Measurements from ENCODE around the gene RAD50. TPM values are rescaled to one million over a fixed set of nuclear protein-coding genes. Genes with fewer than 3 reads are reported as not detected.

The RAD50 gene
- polyA plus RNA-seq, 3 donors, result 6.3 to 10.1 (median 8.5) TPM

- H3K27ac ChIP-seq (ENCODE audit: low read depth, low read length), result no peak overlapping the region
- WGBS, 3 donors, result 4 to 7% (median 4%) methylated on average over 73 to 92 of the region's 92 CpGs
These were observed 99.3 kb downstream of the RAD50 start for GRCh38 chr5:132655821-132656773.

- H3K27ac ChIP-seq (ENCODE audit: low read depth, low read length), result no peak overlapping the region
- 57 to 70% (median 62%) methylated on average over 12 of the region's 12 CpGs for WGBS, 3 donors
These were observed 100.1 kb downstream of the RAD50 start for GRCh38 chr5:132656774-132657355.

GRCh38 chr5:132657676-132658380, 101.1 kb downstream of the RAD50 start, which contains the start of gene IL13:
Gene IL13 (plus strand): TSS chr5:132658173. CDS start chr5:132658187, 14 bp downstream.
- WGBS, 3 donors, result 95 to 98% (median 96%) methylated on average over 12 of the region's 12 CpGs
- H3K27ac ChIP-seq (ENCODE audit: low read depth, low read length), result no peak within 1 kb of the TSS

GRCh38 chr5:132658381-132659302, 101.9 kb downstream of the RAD50 start:
- H3K27ac ChIP-seq (ENCODE audit: low read depth, low read length), result no peak overlapping the region
- 90 to 94% (median 93%) methylated on average over 9 of the region's 9 CpGs for WGBS, 3 donors

- 93 to 94% (median 94%) methylated on average over 23 of the region's 23 CpGs for WGBS, 3 donors
- H3K27ac ChIP-seq (ENCODE audit: low read depth, low read length), result no peak overlapping the region
These were observed 103.1 kb downstream of the RAD50 start for GRCh38 chr5:132659598-132660493.

- no peak overlapping the region for H3K27ac ChIP-seq (ENCODE audit: low read depth, low read length)
- 80 to 88% (median 82%) methylated on average over 12 of the region's 12 CpGs for WGBS, 3 donors
These were observed 104.6 kb downstream of the RAD50 start for GRCh38 chr5:132661231-132662003.

- H3K27ac ChIP-seq (ENCODE audit: low read depth, low read length), result no peak overlapping the region
- 91 to 94% (median 94%) methylated on average over 9 of the region's 9 CpGs for WGBS, 3 donors
These were observed 105.2 kb downstream of the RAD50 start for GRCh38 chr5:132662004-132662401.

GRCh38 chr5:132662925-132663770, 106.4 kb downstream of the RAD50 start:
- no peak overlapping the region for H3K27ac ChIP-seq (ENCODE audit: low read depth, low read length)
- 68 to 76% (median 70%) methylated on average over 25 of the region's 25 CpGs for WGBS, 3 donors

GRCh38 chr5:132663771-132664695, 107.3 kb downstream of the RAD50 start:
- H3K27ac ChIP-seq (ENCODE audit: low read depth, low read length), result no peak overlapping the region
- 76 to 86% (median 77%) methylated on average over 13 of the region's 13 CpGs for WGBS, 3 donors

- 95 to 98% (median 98%) methylated on average over 9 of the region's 9 CpGs for whole genome bisulfite sequencing, 3 donors
- H3K27ac ChIP-seq (ENCODE audit: low read depth, low read length), result no peak overlapping the region
These were observed 108.0 kb downstream of the RAD50 start for GRCh38 chr5:132664696-132665209.

- H3K27ac ChIP-seq (ENCODE audit: low read depth, low read length), result no peak overlapping the region
- WGBS, 3 donors, result 89% methylated on average over 21 of the region's 21 CpGs
These were observed 108.8 kb downstream of the RAD50 start for GRCh38 chr5:132665574-132666080.

- WGBS, 3 donors, result 85 to 89% (median 87%) methylated on average over 16 of the region's 16 CpGs
- H3K27ac ChIP-seq (ENCODE audit: low read depth, low read length), result no peak overlapping the region
These were observed 109.7 kb downstream of the RAD50 start for GRCh38 chr5:132666310-132667123.

GRCh38 chr5:132667309-132667708, 110.5 kb downstream of the RAD50 start:
- WGBS, 3 donors, result 88 to 90% (median 88%) methylated on average over 10 of the region's 10 CpGs
- no peak overlapping the region for H3K27ac ChIP-seq (ENCODE audit: low read depth, low read length)
